SJCRH30 (cell line): ENCODE data around the gene PTPN14. TPM values are rescaled to one million over a fixed set of nuclear protein-coding genes. Genes with fewer than 3 reads are reported as not detected.

Experiments
- DNase-seq, 2 experiments: peaks; one replicate each; pipeline ENCODE4 v3.0.0-alpha.2; 2015 to 2020
- H3K27ac ChIP-seq: fragments of 250-450 bp; sonication (Bioruptor Pico); 2 replicates; pipeline ENCODE4 v1.5.1; 2020; ENCODE audit warnings: mild to moderate bottlenecking, moderate library complexity
- H3K27me3 ChIP-seq: fragments of 250-450 bp; sonication (Bioruptor Pico); 2 replicates; pipeline ENCODE4 v1.5.1; 2020; ENCODE audit warnings: mild to moderate bottlenecking, moderate library complexity
- H3K36me3 ChIP-seq: fragments of 250-450 bp; sonication (Bioruptor Pico); 2 replicates; pipeline ENCODE4 v1.5.1; 2020; ENCODE audit warnings: mild to moderate bottlenecking, moderate library complexity
- H3K4me1 ChIP-seq: fragments of 250-450 bp; sonication (Bioruptor Pico); 2 replicates; pipeline ENCODE4 v1.5.1; 2020; ENCODE audit warnings: mild to moderate bottlenecking, moderate library complexity
- H3K4me3 ChIP-seq: fragments of 250-450 bp; sonication (Bioruptor Pico); 2 replicates; pipeline ENCODE4 v1.5.1; 2020; ENCODE audit warnings: mild to moderate bottlenecking, moderate library complexity
- H3K9me3 ChIP-seq: fragments of 250-450 bp; sonication (Bioruptor Pico); replicated peaks from 2 replicates; pipeline ENCODE4 v1.5.1; 2020; ENCODE audit warnings: mild to moderate bottlenecking, moderate library complexity
- total RNA-seq: library from RNA; depleted of rRNA; stranded (reverse); fragments of >200 nt; shearing (Covaris generic); gene quantifications from 2 replicates; pipeline ENCODE4 v1.2.3, GENCODE V29; 2014

Gene PTPN14
- total RNA-seq, 1 experiment from 2014 or later, result 24.3 TPM

GRCh38 chr1:214552174-214552608 is 789 bp upstream of the PTPN14 start:
- no peaks in the 10 kb centered on the region for H3K27me3 ChIP-seq
- H3K4me3 ChIP-seq, result peak overlapping the region; percentile 86
- DNase-seq, result peak; percentile 78 to 85
- peaks cover 9% of the 10 kb centered on the region for H3K4me1 ChIP-seq
- no peaks in the 10 kb centered on the region for H3K9me3 ChIP-seq
- H3K36me3 ChIP-seq, result no peaks in the 10 kb centered on the region
- peak overlapping the region; percentile 93 for H3K27ac ChIP-seq

- Histone ChIP-seq H3K27me3 (no peaks in the 10 kb centered on the region), H3K4me3 (peak overlapping the region; percentile 86), H3K9me3 (no peaks in the 10 kb centered on the region), H3K4me1 (peaks cover 9% of the 10 kb centered on the region), H3K27ac (peak overlapping the region; percentile 93), H3K36me3 (no peaks in the 10 kb centered on the region)
- DNase-seq, result peak in 1 of 2 experiments; percentile 59
Measured at GRCh38 chr1:214550857-214551435, 456 bp downstream of the PTPN14 start.

- H3K27me3 ChIP-seq, result no peaks in the 10 kb centered on the region
- DNase-seq, result peak in 1 of 2 experiments; percentile 44
Measured at GRCh38 chr1:214550013-214550856, 1.2 kb downstream of the PTPN14 start.

GRCh38 chr1:214549604-214550003 is 1.8 kb downstream of the PTPN14 start:
- DNase-seq, result peak; percentile 53 to 71
- Histone ChIP-seq H3K27ac (peak overlapping the region; percentile 93), H3K9me3 (no peaks in the 10 kb centered on the region), H3K4me1 (peaks cover 9% of the 10 kb centered on the region), H3K4me3 (peak overlapping the region; percentile 86), H3K36me3 (no peaks in the 10 kb centered on the region), H3K27me3 (no peaks in the 10 kb centered on the region)

More at GRCh38 chr1:214550013-214550856, 1.2 kb downstream of the PTPN14 start:
- H3K9me3 ChIP-seq, result no peaks in the 10 kb centered on the region
- H3K27ac ChIP-seq, result peak overlapping the region; percentile 93
- H3K4me1 ChIP-seq, result peaks cover 9% of the 10 kb centered on the region
- H3K36me3 ChIP-seq, result no peaks in the 10 kb centered on the region
- H3K4me3 ChIP-seq, result peak overlapping the region; percentile 86

- H3K27ac ChIP-seq, result peak overlapping the region; percentile 93
- H3K36me3 ChIP-seq, result no peaks in the 10 kb centered on the region
- peak; percentile 51 to 71 for DNase-seq
Measured at GRCh38 chr1:214548988-214549387, 2.4 kb downstream of the PTPN14 start.

GRCh38 chr1:214548271-214548670 is 3.1 kb downstream of the PTPN14 start:
- peaks cover 9% of the 10 kb centered on the region for H3K4me1 ChIP-seq
- no peaks in the 10 kb centered on the region for H3K9me3 ChIP-seq
- H3K4me3 ChIP-seq, result no peak overlapping the region
- H3K36me3 ChIP-seq, result no peaks in the 10 kb centered on the region
- no peak for DNase-seq
- no peaks in the 10 kb centered on the region for H3K27me3 ChIP-seq
- H3K27ac ChIP-seq, result no peak overlapping the region

More at GRCh38 chr1:214548988-214549387, 2.4 kb downstream of the PTPN14 start:
- Histone ChIP-seq H3K4me3 (peak overlapping the region; percentile 86), H3K27me3 (no peaks in the 10 kb centered on the region), H3K4me1 (peaks cover 9% of the 10 kb centered on the region), H3K9me3 (no peaks in the 10 kb centered on the region)

GRCh38 chr1:214547747-214548146 is 3.7 kb downstream of the PTPN14 start:
- Histone ChIP-seq H3K36me3 (no peaks in the 10 kb centered on the region), H3K27me3 (no peaks in the 10 kb centered on the region), H3K4me1 (peaks cover 15% of the 10 kb centered on the region), H3K4me3 (no peak overlapping the region), H3K9me3 (no peaks in the 10 kb centered on the region), H3K27ac (no peak overlapping the region)
- DNase-seq, result no peak

- no peak overlapping the region for H3K4me3 ChIP-seq
- DNase-seq, result no peak
- H3K27ac ChIP-seq, result no peak overlapping the region
- H3K9me3 ChIP-seq, result no peaks in the 10 kb centered on the region
- no peaks in the 10 kb centered on the region for H3K36me3 ChIP-seq
- H3K27me3 ChIP-seq, result no peaks in the 10 kb centered on the region
- peaks cover 20% of the 10 kb centered on the region for H3K4me1 ChIP-seq
Measured at GRCh38 chr1:214546886-214547641, 4.3 kb downstream of the PTPN14 start.

- Histone ChIP-seq H3K4me1 (peaks cover 26% of the 10 kb centered on the region), H3K27me3 (no peaks in the 10 kb centered on the region), H3K9me3 (no peaks in the 10 kb centered on the region), H3K27ac (no peak overlapping the region), H3K4me3 (no peak overlapping the region), H3K36me3 (no peaks in the 10 kb centered on the region)
- no peak for DNase-seq
Measured at GRCh38 chr1:214546084-214546483, 5.3 kb downstream of the PTPN14 start.

GRCh38 chr1:214545293-214545692 is 6.1 kb downstream of the PTPN14 start:
- Histone ChIP-seq H3K4me3 (no peak overlapping the region), H3K27me3 (no peaks in the 10 kb centered on the region), H3K4me1 (peaks cover 28% of the 10 kb centered on the region), H3K36me3 (no peaks in the 10 kb centered on the region), H3K9me3 (no peaks in the 10 kb centered on the region), H3K27ac (no peak overlapping the region)
- no peak for DNase-seq

GRCh38 chr1:214544791-214545190 is 6.6 kb downstream of the PTPN14 start:
- no peak overlapping the region for H3K4me3 ChIP-seq
- no peaks in the 10 kb centered on the region for H3K27me3 ChIP-seq
- DNase-seq, result no peak
- H3K27ac ChIP-seq, result no peak overlapping the region
- peaks cover 33% of the 10 kb centered on the region for H3K4me1 ChIP-seq
- H3K36me3 ChIP-seq, result no peaks in the 10 kb centered on the region
- no peaks in the 10 kb centered on the region for H3K9me3 ChIP-seq

- Histone ChIP-seq H3K27me3 (no peaks in the 10 kb centered on the region), H3K9me3 (no peaks in the 10 kb centered on the region), H3K27ac (peak overlapping the region; percentile 24; the same call in 1 of the 2 replicates), H3K4me3 (no peak overlapping the region), H3K36me3 (no peaks in the 10 kb centered on the region), H3K4me1 (peaks cover 29% of the 10 kb centered on the region)
- peak in 1 of 2 experiments; percentile 46 for DNase-seq
Measured at GRCh38 chr1:214542275-214543199, 8.9 kb downstream of the PTPN14 start.

- DNase-seq, result no peak
- Histone ChIP-seq H3K27me3 (no peaks in the 10 kb centered on the region), H3K4me3 (no peak overlapping the region), H3K9me3 (no peaks in the 10 kb centered on the region), H3K27ac (no peak overlapping the region), H3K36me3 (no peaks in the 10 kb centered on the region), H3K4me1 (peaks cover 29% of the 10 kb centered on the region)
Measured at GRCh38 chr1:214541693-214542092, 9.7 kb downstream of the PTPN14 start.

GRCh38 chr1:214541206-214541605 is 10.2 kb downstream of the PTPN14 start:
- Histone ChIP-seq H3K4me1 (peaks cover 29% of the 10 kb centered on the region), H3K36me3 (no peaks in the 10 kb centered on the region), H3K27me3 (no peaks in the 10 kb centered on the region), H3K4me3 (no peak overlapping the region), H3K27ac (no peak overlapping the region), H3K9me3 (no peaks in the 10 kb centered on the region)
- DNase-seq, result no peak
